Dedifferentiated amniotic fluid mesenchymal stem cell (primary cell): ENCODE results near the gene DAPK1.
"Not testable (repeated sequence)": the region's sequence is repeated elsewhere in the genome, so short reads cannot be mapped to it uniquely, and the experiment has no call there.

Experiments used
- DNase-seq: peaks from one replicate; pipeline ENCODE4 v3.0.0-alpha.2; 2016; ENCODE audit errors: extremely low spot score

Gene DAPK1

DNA sequence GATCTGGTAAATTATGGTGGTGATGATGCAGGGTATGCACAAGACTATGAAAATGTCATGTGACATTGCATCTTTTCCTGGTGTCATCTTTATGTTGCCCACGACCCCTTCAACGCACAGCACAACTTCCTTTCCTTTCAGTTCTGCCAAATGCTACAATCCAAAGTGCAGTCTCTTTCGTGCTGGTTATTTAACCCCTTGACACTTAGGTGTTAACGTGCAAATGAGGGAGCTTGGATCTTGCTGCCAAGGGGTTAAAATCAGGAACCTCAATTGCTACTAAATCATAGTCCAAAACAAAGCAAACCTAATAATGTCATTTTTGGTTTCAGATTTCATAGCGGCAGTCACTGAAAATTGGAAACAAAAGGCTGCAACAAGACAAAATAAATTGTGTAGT is 244.2 kb downstream of the DAPK1 start:
- DNase-seq = no peak

DNA sequence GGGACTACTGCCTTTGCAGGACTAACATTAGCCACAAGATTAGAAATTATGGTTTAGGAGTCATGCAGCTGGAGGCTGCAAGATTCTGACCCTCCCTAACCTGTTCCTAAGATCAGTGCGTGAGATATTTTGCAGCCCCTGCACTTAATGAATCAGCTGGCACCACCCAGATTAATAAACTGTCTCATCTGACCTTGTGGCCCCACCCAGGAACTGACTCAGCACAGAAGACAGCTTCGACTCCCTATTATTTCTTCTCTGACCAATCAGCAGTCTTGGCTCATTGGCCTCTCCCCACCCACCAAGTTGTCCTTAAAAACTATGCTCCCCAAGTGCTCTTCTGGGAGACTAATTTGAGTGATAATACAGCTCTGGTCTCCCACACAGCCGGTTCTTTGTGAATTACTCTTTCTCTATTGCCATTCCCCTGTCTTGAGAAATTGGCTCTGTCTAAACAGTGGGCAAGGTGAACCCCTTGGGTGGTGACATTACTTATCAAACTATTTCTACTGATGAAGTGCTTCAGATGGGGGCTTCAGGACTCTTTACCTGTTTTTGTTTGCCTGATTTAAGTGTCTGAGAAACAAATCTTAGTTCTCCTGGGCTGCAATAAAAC is 245.3 kb downstream of the DAPK1 start:
- no peak for DNase-seq

DNA sequence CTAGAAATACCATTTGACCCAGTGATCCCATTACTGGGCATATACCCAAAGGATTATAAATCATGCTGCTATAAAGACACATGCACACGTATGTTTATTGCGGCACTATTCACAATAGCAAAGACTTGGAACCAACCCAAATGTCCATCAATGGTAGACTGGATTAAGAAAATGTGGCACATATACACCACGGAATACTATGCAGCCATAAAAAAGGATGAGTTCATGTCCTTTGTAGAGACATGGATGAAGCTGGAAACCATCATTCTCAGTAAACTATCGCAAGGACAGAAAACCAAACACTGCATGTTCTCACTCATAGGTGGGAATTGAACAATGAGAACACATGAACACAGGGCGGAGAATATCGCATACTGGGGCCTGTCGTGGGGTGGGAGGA is 246.6 kb downstream of the DAPK1 start:
- DNase-seq = not testable (repeated sequence)

GRCh38 chr9:87746186-87746585 is 248.5 kb downstream of the DAPK1 start:
- DNase-seq = no peak

DNA sequence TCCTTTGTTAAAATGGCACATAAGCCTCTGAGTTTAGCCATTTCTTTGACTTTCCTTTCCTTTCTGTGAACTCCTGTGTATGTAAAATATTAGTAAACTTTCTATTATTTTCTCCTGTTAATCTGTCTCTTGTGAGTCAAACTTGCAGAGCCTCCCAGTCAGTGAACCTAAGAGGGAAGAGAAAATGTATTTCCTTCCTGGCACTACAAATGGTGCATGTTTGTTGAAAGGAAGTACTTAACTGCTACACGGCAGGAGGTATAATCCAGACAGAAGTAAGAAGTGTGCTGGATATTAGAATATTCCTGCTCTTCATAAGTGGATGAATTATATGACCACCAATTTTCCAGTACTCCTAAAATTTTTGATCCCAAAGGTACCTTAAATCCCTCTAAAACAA is 251.2 kb downstream of the DAPK1 start:
- DNase-seq = no peak

- no peak for DNase-seq
Observed at GRCh38 chr9:87749335-87750035, 251.8 kb downstream of the DAPK1 start.

GRCh38 chr9:87750726-87751125 is 253.1 kb downstream of the DAPK1 start:
- DNase-seq = no peak

- DNase-seq = no peak
Observed at GRCh38 chr9:87751423-87751822, 253.8 kb downstream of the DAPK1 start.

GRCh38 chr9:87751868-87752267 is 254.2 kb downstream of the DAPK1 start:
- no peak for DNase-seq

GRCh38 chr9:87753313-87753712 is 255.6 kb downstream of the DAPK1 start:
- DNase-seq = no peak
